GM19324 (cell line): ENCODE data around the gene HS3ST1.

ENCODE experiments used
- ATAC-seq: cut with Tn5 transposase; IDR thresholded peaks from one replicate; pipeline ENCODE4 v1.9.1; 2021; ENCODE audit warnings: mild to moderate bottlenecking, moderate library complexity; ENCODE audit not compliant: unreplicated experiment, low FRiP score

The HS3ST1 gene

DNA sequence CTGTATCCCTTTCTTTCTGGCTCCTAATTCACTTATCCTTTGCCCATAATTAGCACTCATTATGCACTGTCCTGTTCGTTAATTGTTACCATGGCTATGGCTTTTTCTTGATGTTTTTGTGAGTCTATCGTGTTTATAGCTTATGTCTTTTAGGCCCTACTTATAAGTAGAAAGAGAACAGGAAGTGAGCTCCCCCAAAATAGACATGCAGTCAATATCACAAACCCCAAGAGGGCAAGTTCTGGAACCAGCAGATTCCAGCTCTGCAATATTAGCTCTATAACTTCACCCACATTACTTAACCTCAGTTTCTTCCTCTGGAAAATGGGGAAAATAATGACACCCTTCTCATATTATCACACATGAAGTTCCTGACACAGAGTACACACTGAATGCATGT is 7.4 kb upstream of the HS3ST1 start:
- no peak for ATAC-seq

DNA sequence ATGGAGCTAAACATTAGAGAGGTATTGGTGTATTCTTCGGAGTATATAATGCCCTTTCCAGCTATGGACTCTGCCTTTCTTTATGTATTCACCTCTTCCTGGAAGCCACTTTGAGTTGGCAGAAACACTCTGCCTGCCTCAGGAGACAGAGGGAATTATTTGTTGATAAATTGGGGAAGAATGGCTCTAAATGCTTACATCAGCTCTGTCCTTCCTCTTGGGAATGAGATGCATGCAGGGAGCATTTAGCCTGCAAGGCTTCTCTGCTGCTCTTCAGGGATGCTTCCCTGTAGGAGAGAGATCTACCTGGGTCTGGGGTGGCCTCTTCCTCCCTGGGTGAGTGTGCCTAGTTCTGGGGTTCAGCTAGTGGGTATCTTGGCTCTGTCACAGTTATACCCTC is 6.9 kb upstream of the HS3ST1 start:
- no peak for ATAC-seq

DNA sequence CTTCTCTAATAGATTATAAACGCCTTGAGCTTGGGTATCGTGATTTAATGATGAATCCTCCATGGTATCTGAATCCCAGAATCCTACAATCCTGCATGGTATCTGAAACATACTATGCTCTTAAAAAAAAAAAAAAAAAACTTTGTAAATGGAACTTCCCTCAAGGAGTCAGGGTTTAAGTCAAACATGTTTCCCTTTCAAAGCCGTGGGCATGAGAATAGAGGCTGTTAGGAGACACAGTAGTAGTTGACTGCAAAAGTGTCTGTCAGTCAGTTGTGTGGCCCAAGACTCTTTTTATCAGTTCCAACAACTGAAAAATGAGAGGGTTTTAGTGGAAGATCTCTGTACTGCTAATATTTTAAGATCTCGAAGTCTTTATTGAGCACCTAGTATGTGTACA is 2.4 kb upstream of the HS3ST1 start:
- no peak for ATAC-seq

DNA sequence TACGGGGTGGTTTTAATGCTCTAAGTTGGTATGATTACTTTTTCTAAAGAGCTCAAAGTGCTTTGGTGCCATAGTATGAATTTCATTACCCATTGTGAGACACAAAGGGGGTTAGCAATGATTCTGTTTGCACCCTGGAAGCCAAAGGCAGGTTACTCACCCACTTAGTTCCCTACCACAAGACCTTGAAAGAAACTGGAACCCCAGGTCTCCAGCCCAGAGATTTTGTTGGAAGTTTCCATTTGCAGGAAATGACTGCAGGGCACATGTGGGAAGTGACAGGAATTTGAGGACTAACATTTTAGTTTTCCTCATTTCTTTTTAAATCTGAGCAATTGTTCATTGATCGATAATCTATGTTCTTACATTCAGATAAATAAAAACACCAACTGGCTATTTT is 1.8 kb upstream of the HS3ST1 start:
- no peak for ATAC-seq

DNA sequence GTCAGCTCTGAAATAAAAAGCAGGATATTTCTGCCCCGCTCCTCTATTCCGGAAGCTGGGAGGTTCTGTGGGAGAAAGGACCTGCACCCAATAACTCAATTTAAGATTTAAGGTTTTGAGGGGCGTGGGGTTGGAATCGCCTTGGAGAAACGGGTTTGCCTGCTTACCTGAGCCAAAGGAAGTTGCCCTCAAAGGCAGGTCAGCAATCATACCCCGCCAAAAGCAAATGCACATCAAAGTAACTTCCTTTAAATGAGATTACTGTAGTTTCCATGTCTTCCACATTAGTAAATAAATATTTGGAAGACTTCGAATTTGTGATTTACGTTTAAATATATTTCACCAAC is 978 bp upstream of the HS3ST1 start:
- ATAC-seq = no peak

DNA sequence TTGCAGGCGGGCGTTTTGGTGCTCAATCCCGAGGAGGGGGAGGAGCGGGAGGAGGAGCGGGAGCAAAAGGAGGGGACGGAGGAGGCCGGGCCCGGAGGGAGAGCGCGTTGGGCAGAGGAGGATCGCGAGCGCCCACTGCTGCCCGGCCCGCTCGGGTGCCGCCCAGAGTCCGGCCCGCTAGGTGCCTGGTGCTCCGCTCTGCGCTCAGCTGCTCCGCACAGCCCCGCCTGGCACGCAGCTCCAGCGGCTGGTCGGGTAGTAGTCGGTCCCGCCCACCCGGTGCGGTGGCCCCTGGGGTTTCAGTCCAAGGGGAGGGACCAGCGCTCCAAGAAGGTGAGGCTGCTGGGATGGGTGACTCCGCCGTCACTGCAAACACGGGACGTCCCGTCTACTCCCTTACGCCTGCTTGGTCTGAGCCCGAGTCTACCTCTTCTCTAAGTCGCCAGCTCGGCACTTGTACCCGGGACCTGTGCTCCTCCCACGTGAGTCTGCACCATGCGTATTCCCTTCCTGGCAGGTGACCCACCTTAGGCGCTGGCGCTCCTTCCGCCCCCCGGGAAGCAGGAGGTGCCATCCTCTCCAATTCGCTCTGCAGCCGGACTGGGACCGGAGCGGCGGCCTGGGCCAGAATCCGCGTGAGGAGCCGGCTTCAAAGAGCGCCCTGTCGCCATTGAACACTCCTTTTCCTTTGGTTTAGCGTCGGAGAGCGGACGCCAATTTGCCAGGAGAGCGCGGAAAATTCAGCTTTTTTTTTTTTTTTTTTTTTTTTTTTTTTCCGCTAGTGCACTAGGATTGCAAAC is 405 bp upstream of the HS3ST1 start:
- ATAC-seq = peak; percentile 87

DNA sequence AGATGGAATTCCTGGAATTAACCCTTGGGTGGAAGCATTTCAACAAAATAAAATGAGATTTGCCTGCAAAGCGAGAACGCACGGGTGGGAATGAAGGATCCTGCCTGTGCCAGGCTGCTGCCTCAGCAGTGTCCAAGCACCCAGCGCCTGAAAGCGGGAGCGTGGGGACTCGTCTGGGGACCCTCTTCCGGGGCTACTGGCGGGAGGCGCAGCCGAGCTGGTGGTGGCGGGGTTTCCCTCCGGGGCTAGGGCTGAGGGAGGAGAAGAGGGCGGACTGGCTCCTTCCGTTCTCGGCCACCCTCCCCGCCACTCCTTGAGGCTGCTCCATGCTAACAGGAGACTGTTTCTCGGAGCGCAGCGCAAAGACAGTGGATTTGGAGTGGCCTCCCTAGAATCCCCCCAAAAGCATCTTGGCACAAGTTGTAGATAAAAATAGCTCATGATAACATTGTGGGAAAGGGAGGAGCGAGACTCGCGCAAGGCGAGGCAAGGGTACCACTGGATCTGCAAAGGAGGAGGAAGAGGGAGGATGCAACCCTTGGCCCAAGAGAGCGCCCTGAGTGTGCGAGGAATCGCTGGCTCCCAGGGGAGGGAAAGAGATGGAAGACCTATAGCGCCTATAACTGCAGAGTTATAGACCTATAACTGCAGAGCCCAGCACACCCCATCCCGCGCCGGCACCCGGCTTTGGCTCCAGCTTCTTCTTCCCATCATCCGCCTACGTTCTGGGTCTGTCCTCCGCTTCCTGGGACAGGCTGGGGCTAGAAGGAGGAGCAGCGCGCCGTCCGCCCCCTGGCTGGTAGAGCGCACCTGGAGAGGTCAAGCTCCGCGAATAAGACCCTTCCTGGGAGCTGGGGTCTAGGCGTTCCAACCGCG is 1.3 kb downstream of the HS3ST1 start:
- no peak for ATAC-seq

DNA sequence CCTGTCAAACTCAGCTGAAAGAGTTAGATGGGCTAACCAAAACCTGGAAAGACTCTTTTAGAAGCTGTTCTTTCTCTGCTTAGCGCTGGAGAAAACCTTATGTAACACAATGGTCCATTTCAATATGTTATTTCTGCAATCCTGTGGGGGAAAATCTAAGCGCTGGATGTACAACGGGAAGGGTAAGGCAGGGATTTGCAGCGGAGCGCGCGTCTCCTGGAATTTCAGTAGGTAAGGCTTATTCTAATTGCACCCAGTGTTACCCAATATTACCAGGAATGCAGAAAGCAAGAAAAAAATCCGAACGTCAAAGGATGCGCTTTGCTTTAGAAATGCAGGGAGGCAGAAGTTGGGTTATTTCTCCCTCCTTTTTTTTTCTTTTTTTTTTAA is 2.0 kb downstream of the HS3ST1 start:
- no peak for ATAC-seq

DNA sequence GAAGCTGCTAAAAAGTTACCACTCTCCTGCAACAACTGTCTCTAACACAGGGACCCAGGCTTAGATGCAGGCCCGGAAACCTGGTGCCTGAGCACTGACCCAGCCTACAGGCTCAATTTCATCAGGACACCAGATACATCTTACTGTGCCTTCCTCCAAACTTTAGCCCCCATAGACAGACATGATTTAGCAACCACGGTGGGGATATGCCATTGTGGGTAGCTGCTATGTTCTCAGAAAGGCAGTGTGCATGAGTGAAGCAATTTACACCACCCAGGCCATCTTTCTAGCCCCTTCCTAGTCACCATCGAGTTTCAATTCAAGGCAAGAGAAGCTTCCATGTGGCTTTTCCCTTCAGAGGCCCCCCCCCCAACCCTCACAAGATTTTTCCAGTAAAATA is 2.7 kb downstream of the HS3ST1 start:
- no peak for ATAC-seq

DNA sequence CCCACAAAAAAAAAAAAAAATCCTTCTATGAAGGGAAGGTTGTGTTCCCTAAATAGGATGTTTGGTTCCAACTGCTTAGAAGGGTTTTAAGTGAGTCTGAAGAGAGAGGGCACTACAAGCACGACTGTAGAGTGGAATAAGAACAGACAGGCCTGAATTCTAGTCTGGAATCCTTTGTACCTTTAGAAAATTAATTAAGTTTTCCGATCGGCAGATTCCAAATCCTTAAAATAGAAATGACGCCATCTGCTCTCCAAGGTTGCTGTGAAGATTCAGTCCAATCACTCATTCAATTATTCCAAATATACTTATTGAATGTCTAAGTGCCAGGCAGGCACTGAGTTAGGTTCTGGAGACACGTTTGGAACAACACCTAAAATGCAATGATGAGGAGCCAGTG is 3.8 kb downstream of the HS3ST1 start:
- ATAC-seq = no peak

DNA sequence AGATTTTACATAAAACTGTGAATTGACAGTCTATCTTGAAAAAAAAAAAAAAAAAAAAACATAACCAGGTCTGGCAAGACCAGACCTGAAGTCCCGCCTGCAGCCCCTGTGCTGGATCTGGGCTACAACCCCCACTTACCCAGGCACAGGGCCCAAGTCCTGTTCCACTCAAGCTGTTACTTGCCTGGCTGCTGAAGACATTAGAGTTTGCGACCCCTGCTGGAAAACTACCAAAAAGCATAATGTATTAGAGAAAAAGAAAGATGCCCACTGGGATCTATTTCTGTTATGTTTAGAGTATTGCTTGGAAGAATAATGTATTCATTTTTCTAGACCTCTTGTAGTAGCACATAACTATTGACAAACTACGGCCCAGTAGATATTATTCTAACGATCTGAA is 4.7 kb downstream of the HS3ST1 start:
- no peak for ATAC-seq

DNA sequence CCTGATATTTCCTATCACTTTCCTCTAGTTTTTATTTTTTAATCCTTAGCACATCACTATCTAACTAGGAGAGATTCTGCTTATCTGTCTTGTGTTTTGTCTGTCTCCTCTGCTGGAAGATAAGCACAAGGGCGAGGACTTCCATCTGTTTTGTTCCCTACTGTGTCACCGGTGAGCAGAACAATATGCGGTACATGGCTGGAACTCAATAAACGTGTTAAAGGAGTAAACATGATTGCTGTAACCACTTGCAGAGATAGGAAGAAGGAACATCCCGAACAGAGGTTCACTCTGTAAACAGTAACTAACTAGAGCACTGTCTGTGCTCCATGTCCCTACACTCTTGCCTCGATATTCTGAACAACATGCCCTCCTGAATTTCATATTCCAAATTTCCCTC is 5.2 kb downstream of the HS3ST1 start:
- no peak for ATAC-seq

DNA sequence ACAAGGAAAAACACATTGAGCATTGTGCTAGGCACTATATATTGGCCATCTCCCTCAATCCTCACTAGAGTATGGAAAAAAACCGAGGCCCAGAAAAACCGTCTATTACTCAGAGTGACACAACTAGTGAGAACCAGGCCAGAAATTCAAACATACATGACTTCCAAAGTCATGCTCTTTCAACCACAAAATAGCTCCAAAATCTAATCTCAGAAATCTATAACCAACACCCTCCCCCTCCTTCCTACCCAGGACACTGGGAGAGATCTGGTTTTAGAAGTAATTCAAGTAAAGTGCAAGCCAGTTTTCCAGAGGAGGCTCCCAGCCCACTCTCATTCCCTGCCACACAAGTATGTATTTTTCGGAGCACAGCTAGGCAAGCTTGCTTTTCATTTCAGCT is 7.6 kb downstream of the HS3ST1 start:
- no peak for ATAC-seq

DNA sequence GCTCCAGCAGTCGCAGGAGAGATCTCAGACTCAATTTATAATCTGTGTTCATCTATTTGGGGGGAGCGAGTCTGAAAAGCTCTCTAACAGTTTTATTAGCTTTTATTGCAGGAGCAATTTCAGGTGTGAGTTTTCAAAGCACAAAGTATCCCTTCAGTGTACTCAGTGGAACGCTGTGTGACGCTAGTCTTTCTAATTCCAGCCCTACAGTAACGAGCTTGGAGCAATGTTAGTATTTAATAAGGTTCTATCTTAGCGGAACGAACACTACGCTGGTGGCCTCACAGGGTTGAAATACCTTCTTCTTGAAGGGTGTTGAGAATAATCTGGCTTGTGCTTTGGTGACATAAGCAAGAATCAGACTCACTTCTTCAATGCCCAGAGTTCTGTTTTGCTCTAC is 8.4 kb downstream of the HS3ST1 start:
- ATAC-seq = no peak

DNA sequence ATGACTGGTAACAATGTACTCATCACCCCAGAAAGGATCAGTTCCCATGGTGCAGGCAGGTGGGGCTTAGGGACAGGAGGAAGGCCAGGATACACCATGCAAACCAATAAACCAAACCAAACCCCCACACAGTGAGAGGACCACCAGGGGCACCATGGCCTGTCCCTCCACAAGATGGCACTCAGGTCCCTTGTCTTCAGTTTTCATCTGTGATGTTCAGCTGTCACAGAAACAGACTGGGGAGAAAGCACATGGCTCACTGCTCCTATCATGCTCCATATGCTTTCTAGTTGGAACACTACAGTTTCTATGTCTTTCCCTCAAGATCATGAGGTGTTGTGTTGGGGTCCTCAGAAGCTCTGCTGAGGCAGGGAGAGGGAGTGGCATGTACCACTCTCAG is 10.1 kb downstream of the HS3ST1 start:
- no peak for ATAC-seq

DNA sequence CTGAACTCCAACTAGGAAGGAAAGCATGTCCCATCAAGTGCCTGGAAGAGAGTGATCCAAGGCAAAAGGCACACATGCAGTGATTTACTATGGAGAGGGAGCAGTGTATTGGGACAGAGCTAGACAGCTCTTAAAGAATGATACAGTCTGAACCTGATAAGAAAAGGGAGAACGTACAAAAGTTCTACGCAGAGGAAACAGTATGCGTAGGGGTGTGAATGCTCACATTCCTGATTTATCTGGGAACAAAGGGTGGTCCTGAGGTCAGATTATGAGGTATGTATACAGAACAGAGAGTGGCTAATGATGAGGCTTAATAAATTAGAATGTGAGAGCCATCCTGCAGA is 12.0 kb downstream of the HS3ST1 start:
- ATAC-seq = no peak

DNA sequence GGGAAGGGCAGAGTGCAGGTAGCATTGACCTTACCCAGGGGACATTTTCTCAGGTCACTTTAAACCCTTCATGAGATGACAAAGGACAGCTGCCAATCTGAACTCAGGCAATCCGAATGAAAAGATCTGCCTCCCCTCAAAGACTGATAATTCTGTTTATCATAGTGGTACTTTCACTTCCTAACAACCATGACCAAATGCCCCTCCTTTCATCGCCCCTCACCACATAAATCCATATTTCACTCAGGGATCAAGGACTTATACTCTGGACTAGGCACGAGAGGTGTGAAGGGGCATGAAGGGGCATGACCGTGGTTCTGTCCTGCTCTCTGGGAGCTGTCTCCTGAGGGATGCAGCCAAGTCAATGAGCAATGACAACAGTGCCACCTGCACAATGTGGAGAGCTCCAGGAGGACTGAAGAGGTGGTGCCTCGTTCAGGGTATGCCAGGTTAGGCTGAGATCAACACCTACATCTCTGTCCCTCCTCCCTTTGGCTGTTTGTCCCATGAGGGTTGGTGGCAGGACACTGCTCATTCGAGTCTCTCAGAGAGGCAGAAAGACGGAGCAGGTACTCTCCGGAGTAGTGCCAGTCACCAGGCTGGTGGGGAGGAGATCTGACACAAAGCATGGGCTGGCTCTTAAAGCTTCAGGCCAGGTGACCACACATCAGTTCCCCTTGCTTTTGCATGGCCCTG is 12.5 kb downstream of the HS3ST1 start:
- no peak for ATAC-seq

DNA sequence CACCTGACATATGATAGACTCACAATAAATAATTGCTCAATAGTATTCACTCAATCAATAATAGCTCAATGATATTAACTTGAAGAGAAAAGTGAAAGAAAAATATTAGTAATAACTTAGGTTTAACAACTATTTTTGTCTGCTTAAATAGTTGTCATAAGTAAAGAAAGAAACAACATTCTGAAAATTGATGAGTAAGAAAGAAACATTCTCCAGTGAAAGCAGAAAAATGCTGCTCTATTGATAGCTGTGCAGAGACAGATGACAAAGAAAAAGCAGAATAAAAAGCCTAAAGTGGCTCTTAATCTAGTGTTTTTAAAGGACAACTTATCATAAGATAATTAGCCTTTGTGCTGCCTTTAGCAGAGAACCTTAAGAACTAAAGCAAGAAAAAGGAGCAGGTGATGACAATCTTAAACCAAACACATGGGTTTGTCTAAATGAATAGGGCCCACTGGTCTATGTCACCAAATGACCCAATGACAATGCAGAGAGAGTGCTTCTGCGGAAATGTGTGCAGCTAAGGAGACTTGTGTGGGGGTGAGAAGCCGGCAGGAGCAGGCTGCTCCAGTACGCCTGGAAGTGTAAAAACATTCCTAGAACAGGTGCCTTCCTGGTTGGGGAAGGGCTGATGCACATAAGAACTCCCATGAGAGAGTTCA is 13.2 kb downstream of the HS3ST1 start:
- no peak for ATAC-seq

DNA sequence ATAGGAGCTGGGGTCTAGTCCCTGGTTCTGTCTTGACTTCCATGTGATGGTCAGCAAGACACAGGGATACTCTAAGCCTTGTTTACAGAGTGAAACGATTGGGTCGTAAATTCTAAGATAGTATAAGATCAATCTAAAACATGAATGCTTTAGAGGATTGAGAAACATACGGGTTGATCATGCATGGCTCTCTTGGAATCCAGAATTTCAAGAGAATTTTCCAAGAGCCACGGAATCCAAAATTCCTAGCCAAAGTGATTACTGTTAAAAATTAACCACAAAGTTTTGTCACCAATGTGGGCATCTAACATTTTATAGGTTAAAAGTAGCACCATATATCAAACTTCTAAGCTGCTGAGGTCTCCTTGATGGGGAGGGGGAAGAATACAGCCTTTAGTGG is 16.5 kb downstream of the HS3ST1 start:
- ATAC-seq = no peak

DNA sequence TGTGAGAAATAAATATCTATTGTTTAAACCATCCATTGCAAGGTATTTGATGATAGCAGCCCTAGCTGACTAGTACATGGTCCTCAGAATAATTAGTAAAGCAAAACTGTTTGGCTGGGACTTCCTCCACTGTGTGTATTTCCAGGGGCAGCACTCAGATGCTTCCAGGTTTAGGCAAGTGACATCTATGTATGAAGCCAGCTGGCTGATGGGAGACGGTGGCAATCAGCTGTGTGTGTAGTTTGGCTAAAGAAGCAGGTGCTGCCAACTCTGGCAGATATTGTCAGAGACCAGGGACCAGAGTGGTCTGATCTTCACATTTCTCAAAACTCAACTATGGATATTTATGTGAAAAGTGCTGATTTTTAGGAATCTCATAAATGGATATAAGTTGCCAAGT is 19.1 kb downstream of the HS3ST1 start:
- no peak for ATAC-seq
